H1 (cell line): ENCODE measurements around the gene HHAT. TPM values are rescaled to one million over a fixed set of nuclear protein-coding genes. Genes with fewer than 3 reads are reported as not detected.

Source experiments
- CBX5 ChIP-seq: fragments of 300-800, 300-1000 bp; sonication (generic); IDR thresholded peaks from 2 replicates; pipeline ENCODE4 v1.7.1; 2016; ENCODE audit warnings: antibody characterized with exemption, low read length, low read depth
- CHD7 ChIP-seq: fragments of 300-600 bp; sonication (generic); IDR thresholded peaks from 2 replicates; pipeline ENCODE4 v1.7.1; 2012; ENCODE audit warnings: low read length, moderate library complexity, mild to moderate bottlenecking, inconsistent platforms; ENCODE audit not compliant: insufficient replicate concordance
- CREB1 ChIP-seq: IDR thresholded peaks from 2 replicates; pipeline ENCODE4 v1.6.1; 2012; ENCODE audit warnings: inconsistent platforms
- EP300 ChIP-seq, 2 experiments: IDR thresholded peaks; 1 replicate in 1 of 2; 2 replicates in 1 of 2; pipeline ENCODE4 v1.6.1; 2011 to 2012; ENCODE audit warnings: low read depth in 2 of 2, low read length in 2 of 2, mild to moderate bottlenecking in 2 of 2, borderline replicate concordance in 1 of 2, inconsistent platforms in 1 of 2, moderate library complexity in 1 of 2
- GABPA ChIP-seq: IDR thresholded peaks from 2 replicates; pipeline ENCODE4 v1.6.1; 2011; ENCODE audit warnings: mild to moderate bottlenecking, low read length, moderate library complexity, borderline replicate concordance; ENCODE audit not compliant: insufficient read depth
- JUN ChIP-seq: IDR thresholded peaks from 2 replicates; pipeline ENCODE4 v1.6.1; 2011; ENCODE audit warnings: low read depth, mild to moderate bottlenecking, improper control_type of control experiment, low read length
- KDM4A ChIP-seq: IDR thresholded peaks from one replicate; pipeline ENCODE4 v1.7.1; 2012; ENCODE audit warnings: low read depth, mild to moderate bottlenecking, moderate library complexity, low read length, inconsistent platforms; ENCODE audit not compliant: severe bottlenecking
- NRF1 ChIP-seq: IDR thresholded peaks from 2 replicates; pipeline ENCODE4 v1.6.1; 2011; ENCODE audit warnings: mild to moderate bottlenecking, low read depth, low read length, improper control_type of control experiment
- SIRT6 ChIP-seq: IDR thresholded peaks from one replicate; pipeline ENCODE4 v1.7.1; 2012; ENCODE audit warnings: low read length, inconsistent platforms
- TAF1 ChIP-seq: IDR thresholded peaks from 2 replicates; pipeline ENCODE4 v1.6.1; 2011; ENCODE audit warnings: mild to moderate bottlenecking, low read depth, low read length
- TAF7 ChIP-seq: optimal IDR thresholded peaks from 2 replicates; pipeline ENCODE3; 2011; ENCODE audit warnings: low read depth, mild to moderate bottlenecking, inconsistent platforms, low read length, moderate library complexity, borderline replicate concordance
- polyA plus RNA-seq, 7 experiments: library from polyadenylated mRNA; depleted of rRNA in 3 of 7; stranded (reverse) in 5 of 7; unstranded in 2 of 7; fragments of >200 nt in 5 of 7; fragments of 200-250 nt in 2 of 7; gene quantifications; 1 replicate in 5 of 7; 2 replicates in 1 of 7; 4 replicates in 1 of 7; pipeline versions ENCODE4 v1.2.1 to v1.2.3, GENCODE V29; 2011 to 2013; ENCODE audit warnings: missing spikeins in 2 of 7, mixed read lengths in 2 of 7
- total RNA-seq: library from RNA; stranded (reverse); fragmentation: NEBNext Ultra II Directional; extraction: Animal tissue kit (Norgen Biotek cat#: 25700); gene quantifications from 2 replicates; pipeline ENCODE4 v1.2.1, GENCODE V29; 2021

The HHAT gene
- total and polyA plus RNA-seq, 2 of the 8 experiments (the other 6 are each of a cell fraction or from before 2014, with no cell fraction given) = 0.15 to 0.51 TPM

GRCh38 chr1:210292231-210292871 is 36.4 kb upstream of the HHAT start (continued):
- TF ChIP-seq CHD7 = no peak
- no peak for TF ChIP-seq CBX5
- no peak; the same call in 1 of the 2 replicates for TF ChIP-seq GABPA
- no peak for TF ChIP-seq EP300 (IDR thresholded peaks at IDR 0.05; ENCODE audit: borderline replicate concordance in 1 of 2, low read depth in 2 of 2, low read length in 2 of 2)
- TF ChIP-seq SIRT6 = no peak
- peak; percentile 47; the same call in 1 of the 2 replicates for TF ChIP-seq TAF1
- no peak for TF ChIP-seq KDM4A
- TF ChIP-seq TAF7 = no peak
- no peak; the same call in 1 of the 2 replicates for TF ChIP-seq CREB1
- no peak for TF ChIP-seq NRF1
- no peak for TF ChIP-seq JUN
